Measurements from ENCODE around the gene ZNF423.

Gene ZNF423

DNA sequence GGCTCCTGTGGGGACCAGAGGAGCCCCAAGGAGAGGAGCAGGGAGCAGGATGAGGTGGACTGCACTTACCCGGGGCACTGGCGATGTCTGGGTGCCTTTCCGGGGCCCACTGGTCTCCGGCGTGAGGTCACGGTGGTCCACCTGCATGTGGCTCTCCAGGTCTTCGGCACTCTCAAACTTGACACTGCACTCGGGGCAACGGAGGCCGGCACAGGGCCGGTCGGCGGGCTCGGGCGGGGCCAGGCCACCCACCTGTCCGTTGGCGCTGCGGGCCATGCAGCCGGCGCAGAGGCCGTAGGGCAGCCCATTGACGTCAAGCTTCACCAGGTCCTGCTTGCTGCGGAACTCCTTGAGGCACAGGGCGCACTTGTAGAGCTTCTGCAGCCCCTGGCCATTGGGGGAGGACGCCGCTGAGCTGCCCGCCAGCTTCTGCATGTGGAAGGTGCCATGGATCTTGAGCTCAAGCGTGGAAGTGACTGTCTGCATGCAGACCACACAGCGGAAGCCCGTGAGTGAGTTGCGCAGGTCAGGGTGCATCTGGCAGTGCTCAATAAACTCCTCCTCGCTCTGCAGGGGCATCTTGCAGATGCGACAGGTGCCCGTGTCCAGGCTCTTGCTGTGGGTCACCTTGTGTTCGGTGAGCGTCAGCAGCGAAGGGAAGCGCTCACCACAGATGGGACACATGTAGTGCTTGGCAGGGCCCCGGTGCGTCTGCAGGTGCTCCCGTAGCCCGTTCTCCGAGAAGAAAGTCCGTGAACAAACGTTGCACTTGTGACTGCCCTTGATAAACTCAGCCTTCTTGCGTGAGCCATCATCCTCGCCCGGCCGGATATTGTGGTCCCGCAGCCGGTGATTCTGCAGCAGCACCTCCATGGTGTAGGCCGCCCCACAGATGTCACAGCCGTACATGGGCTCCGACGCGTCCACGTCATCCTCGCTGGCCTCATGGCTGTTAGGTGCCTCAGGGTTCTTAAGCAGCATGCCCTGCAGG, 220.0 kb downstream of the ZNF423 start:
- TF ChIP-seq CTCF (IDR thresholded peaks at IDR 0.05): no peak

GRCh38 chr16:49635009-49635350, 220.9 kb downstream of the ZNF423 start:
- Histone ChIP-seq H3K27ac (no peak overlapping the region), H3K9ac (no peak overlapping the region), H3K36me3 (ENCODE audit: control insufficient read depth, insufficient read depth, low read length) (no peaks in the 10 kb centered on the region), H2AFZ (no peak overlapping the region), H3K4me3 (ENCODE audit: low read depth, low read length) (no peak overlapping the region), H3K27me3 (ENCODE audit: control insufficient read depth, insufficient read depth, low read length) (no peaks in the 10 kb centered on the region), H3K4me1 (peaks cover 5% of the 10 kb centered on the region), H3K79me2 (peaks cover 2% of the 10 kb centered on the region), H3K4me2 (ENCODE audit: low read length) (no peak overlapping the region), H3K9me3 (ENCODE audit: control insufficient read depth, low read length) (no peaks in the 10 kb centered on the region)
- TF ChIP-seq CTCF (IDR thresholded peaks at IDR 0.05): no peak

More for the DNA sequence above, 220.0 kb downstream of the ZNF423 start:
- Histone ChIP-seq H3K27me3 (ENCODE audit: control insufficient read depth, insufficient read depth, low read length) (no peaks in the 10 kb centered on the region), H3K4me1 (peaks cover 5% of the 10 kb centered on the region), H3K36me3 (ENCODE audit: control insufficient read depth, insufficient read depth, low read length) (no peaks in the 10 kb centered on the region), H3K4me3 (ENCODE audit: low read depth, low read length) (no peak overlapping the region), H3K9ac (no peak overlapping the region), H2AFZ (no peak overlapping the region), H3K79me2 (peaks cover 2% of the 10 kb centered on the region), H3K9me3 (ENCODE audit: control insufficient read depth, low read length) (no peaks in the 10 kb centered on the region), H3K4me2 (ENCODE audit: low read length) (no peak overlapping the region), H3K27ac (no peak overlapping the region)

- Histone ChIP-seq H3K27ac (no peak overlapping the region), H3K79me2 (peaks cover 2% of the 10 kb centered on the region), H3K9me3 (ENCODE audit: control insufficient read depth, low read length) (no peaks in the 10 kb centered on the region), H3K27me3 (ENCODE audit: control insufficient read depth, insufficient read depth, low read length) (no peaks in the 10 kb centered on the region), H3K9ac (no peak overlapping the region), H3K4me2 (ENCODE audit: low read length) (no peak overlapping the region), H3K36me3 (ENCODE audit: control insufficient read depth, insufficient read depth, low read length) (no peaks in the 10 kb centered on the region), H3K4me3 (ENCODE audit: low read depth, low read length) (no peak overlapping the region), H2AFZ (no peak overlapping the region), H3K4me1 (no peaks in the 10 kb centered on the region)
- TF ChIP-seq CTCF (IDR thresholded peaks at IDR 0.05): no peak
Measured at GRCh38 chr16:49634235-49635008, 221.5 kb downstream of the ZNF423 start.

GRCh38 chr16:49632795-49633184, 223.1 kb downstream of the ZNF423 start:
- Histone ChIP-seq H3K4me2 (ENCODE audit: low read length) (no peak overlapping the region), H3K4me3 (ENCODE audit: low read depth, low read length) (no peak overlapping the region), H3K27me3 (ENCODE audit: control insufficient read depth, insufficient read depth, low read length) (no peaks in the 10 kb centered on the region), H3K27ac (no peak overlapping the region), H3K9me3 (ENCODE audit: control insufficient read depth, low read length) (no peaks in the 10 kb centered on the region), H3K9ac (no peak overlapping the region), H3K79me2 (peaks cover 2% of the 10 kb centered on the region), H3K36me3 (ENCODE audit: control insufficient read depth, insufficient read depth, low read length) (no peaks in the 10 kb centered on the region), H2AFZ (no peak overlapping the region), H3K4me1 (no peaks in the 10 kb centered on the region)
- TF ChIP-seq CTCF (IDR thresholded peaks at IDR 0.05): no peak
